ENCODE results near the gene ADORA2A.

The ADORA2A gene

GRCh38 chr22:24440718-24441405 is 13.5 kb downstream of the ADORA2A start:
- Histone ChIP-seq H3K27me3 (no peaks in the 10 kb centered on the region), H3K4me1 (peaks cover 56% of the 10 kb centered on the region), H3K36me3 (no peaks in the 10 kb centered on the region), H3K9me3 (no peaks in the 10 kb centered on the region), H3K4me3 (ENCODE audit: low read depth, low read length) (no peak overlapping the region)
- DNase-seq = no peak
- TF ChIP-seq, protein P1, sequence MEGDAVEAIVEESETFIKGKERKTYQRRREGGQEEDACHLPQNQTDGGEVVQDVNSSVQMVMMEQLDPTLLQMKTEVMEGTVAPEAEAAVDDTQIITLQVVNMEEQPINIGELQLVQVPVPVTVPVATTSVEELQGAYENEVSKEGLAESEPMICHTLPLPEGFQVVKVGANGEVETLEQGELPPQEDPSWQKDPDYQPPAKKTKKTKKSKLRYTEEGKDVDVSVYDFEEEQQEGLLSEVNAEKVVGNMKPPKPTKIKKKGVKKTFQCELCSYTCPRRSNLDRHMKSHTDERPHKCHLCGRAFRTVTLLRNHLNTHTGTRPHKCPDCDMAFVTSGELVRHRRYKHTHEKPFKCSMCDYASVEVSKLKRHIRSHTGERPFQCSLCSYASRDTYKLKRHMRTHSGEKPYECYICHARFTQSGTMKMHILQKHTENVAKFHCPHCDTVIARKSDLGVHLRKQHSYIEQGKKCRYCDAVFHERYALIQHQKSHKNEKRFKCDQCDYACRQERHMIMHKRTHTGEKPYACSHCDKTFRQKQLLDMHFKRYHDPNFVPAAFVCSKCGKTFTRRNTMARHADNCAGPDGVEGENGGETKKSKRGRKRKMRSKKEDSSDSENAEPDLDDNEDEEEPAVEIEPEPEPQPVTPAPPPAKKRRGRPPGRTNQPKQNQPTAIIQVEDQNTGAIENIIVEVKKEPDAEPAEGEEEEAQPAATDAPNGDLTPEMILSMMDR (IDR thresholded peaks at IDR 0.05; ENCODE audit: low read depth, low read length) = no peak

GRCh38 chr22:24441406-24442351 is 14.3 kb downstream of the ADORA2A start:
- TF ChIP-seq, protein P1 (IDR thresholded peaks at IDR 0.05; ENCODE audit: low read depth, low read length) = no peak

DNA sequence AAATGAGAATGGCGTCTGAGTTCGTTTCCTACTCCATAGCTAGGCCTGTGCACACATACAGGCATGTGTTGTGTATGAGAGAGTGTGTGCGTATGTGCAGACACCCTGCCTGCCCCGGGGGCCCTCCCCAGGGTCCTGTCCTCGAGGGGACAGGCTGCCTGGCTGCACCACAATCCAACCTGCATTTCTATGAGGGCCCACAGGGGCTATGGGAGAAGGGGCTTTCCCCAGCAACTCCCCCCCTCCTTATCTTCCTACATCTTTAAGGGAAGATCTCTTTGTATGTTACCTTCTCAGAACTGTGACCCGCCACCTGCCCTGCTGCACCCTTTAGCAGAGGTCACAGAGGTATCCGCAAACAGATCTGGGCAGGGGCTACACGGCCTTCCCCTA is 14.9 kb downstream of the ADORA2A start:
- DNase-seq = peak; percentile 60
- H3K36me3 ChIP-seq = no peaks in the 10 kb centered on the region
- H3K9me3 ChIP-seq = no peaks in the 10 kb centered on the region
- H3K27me3 ChIP-seq = no peaks in the 10 kb centered on the region
- H3K4me3 ChIP-seq (ENCODE audit: low read depth, low read length) = no peak overlapping the region
- peaks cover 71% of the 10 kb centered on the region for H3K4me1 ChIP-seq
- TF ChIP-seq, protein P1 (IDR thresholded peaks at IDR 0.05; ENCODE audit: low read depth, low read length) = no peak

More at GRCh38 chr22:24441406-24442351, 14.3 kb downstream of the ADORA2A start:
- H3K9me3 ChIP-seq = no peaks in the 10 kb centered on the region
- no peaks in the 10 kb centered on the region for H3K36me3 ChIP-seq
- no peaks in the 10 kb centered on the region for H3K27me3 ChIP-seq
- H3K4me1 ChIP-seq = peaks cover 64% of the 10 kb centered on the region
- peak; percentile 95 for DNase-seq
- H3K4me3 ChIP-seq (ENCODE audit: low read depth, low read length) = no peak overlapping the region

- H3K36me3 ChIP-seq = no peaks in the 10 kb centered on the region
- TF ChIP-seq, protein P1 (IDR thresholded peaks at IDR 0.05; ENCODE audit: low read depth, low read length) = no peak
These were observed 16.3 kb downstream of the ADORA2A start for GRCh38 chr22:24443668-24444067.

DNA sequence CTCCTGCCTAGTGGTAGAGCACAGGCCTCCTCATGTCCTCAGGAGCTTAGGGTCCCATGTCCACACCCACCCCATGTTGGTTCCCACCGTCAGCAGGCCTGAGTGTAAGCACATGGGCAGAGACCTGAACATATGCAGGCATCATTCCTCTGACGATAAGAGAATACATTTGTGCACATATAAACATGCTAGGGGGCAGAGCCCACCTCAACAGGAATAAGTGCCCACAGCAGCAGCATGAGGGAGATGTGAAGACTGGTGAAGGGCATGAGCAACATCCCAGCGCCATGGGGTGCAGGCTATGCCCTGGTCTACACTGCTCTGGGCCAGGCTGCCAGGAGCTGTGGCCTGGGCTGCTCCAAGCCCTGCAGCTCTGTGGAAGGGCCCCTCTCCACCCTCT is 16.9 kb downstream of the ADORA2A start:
- TF ChIP-seq, protein P1 (IDR thresholded peaks at IDR 0.05; ENCODE audit: low read depth, low read length) = no peak
- DNase-seq = no peak
- H3K36me3 ChIP-seq = no peaks in the 10 kb centered on the region
- H3K27me3 ChIP-seq = no peaks in the 10 kb centered on the region
- H3K4me1 ChIP-seq = peaks cover 73% of the 10 kb centered on the region
- peak overlapping the region; percentile 39; the same call in 1 of the 2 replicates for H3K4me3 ChIP-seq (ENCODE audit: low read depth, low read length)
- no peaks in the 10 kb centered on the region for H3K9me3 ChIP-seq

More at GRCh38 chr22:24443668-24444067, 16.3 kb downstream of the ADORA2A start:
- Histone ChIP-seq H3K4me1 (peaks cover 67% of the 10 kb centered on the region), H3K4me3 (ENCODE audit: low read depth, low read length) (0 out of 2 replicates have a peak overlapping the region, but pooled peaks have one; percentile 9), H3K9me3 (no peaks in the 10 kb centered on the region), H3K27me3 (no peaks in the 10 kb centered on the region)
- DNase-seq = no peak

All from BE2C (cell line).